HL-60 (cell line): ENCODE results near the gene SRPK2.

Source experiments
- CTCF ChIP-seq: IDR thresholded peaks from one replicate; pipeline ENCODE4 v1.5.1; 2011; ENCODE audit warnings: low read length, control low read depth, inconsistent platforms; ENCODE audit not compliant: insufficient read depth
- POLR2AphosphoS5 ChIP-seq: IDR thresholded peaks from 2 replicates; pipeline ENCODE4 v1.6.1; 2012; ENCODE audit warnings: low read depth

GRCh38 chr7:105222953-105223352 is 165.8 kb downstream of the SRPK2 start:
- TF ChIP-seq CTCF, result no peak
- no peak for TF ChIP-seq POLR2AphosphoS5
